CD4-positive, alpha-beta T cell (primary cell): ENCODE measurements around the gene STIP1. TPM values are rescaled to one million over a fixed set of nuclear protein-coding genes. Genes with fewer than 3 reads are reported as not detected.

ENCODE experiments used
- ATAC-seq: fragments of 200-7000 bp; cut with Tn5 transposase; one replicate; pipeline ENCODE4 v1.10.0; 2022; ENCODE audit warnings: mild to moderate bottlenecking; ENCODE audit not compliant: poor library complexity
- CTCF ChIA-PET: fragments of 350-600 bp; sonication (Branson Sonifier 250); formaldehyde crosslinking; loops from one replicate; lab custom pipeline; 2021; ENCODE audit warnings: antibody characterized with exemption, inconsistent platforms; lab: Charles Lee
- POLR2A ChIA-PET: fragments of 350-600 bp; sonication (Branson Sonifier 250); formaldehyde crosslinking; loops from one replicate; lab custom pipeline; 2021; ENCODE audit warnings: antibody characterized with exemption, inconsistent platforms; lab: Charles Lee
- DNase-seq, 14 experiments: peaks; one replicate each; pipeline ENCODE4 v3.0.0-alpha.2; 2013 to 2020; ENCODE audit warnings: mixed read lengths in 2 of 14
- H3K27ac ChIP-seq, 2 donors: one replicate each; pipeline versions ENCODE4 v1.5.1 to v1.7.0; 2013; ENCODE audit warnings: low read length in 2 of 2, low read depth in 1 of 2, mild to moderate bottlenecking in 1 of 2
- H3K27me3 ChIP-seq, 2 experiments: 1 replicate in 1 of 2; 2 replicates in 1 of 2; pipeline versions ENCODE4 v1.6.1 to v1.7.0; 2013; ENCODE audit warnings: low read length in 2 of 2, control low read depth in 1 of 2, mild to moderate bottlenecking in 1 of 2, moderate library complexity in 1 of 2; ENCODE audit not compliant: insufficient read depth in 2 of 2, control insufficient read depth in 1 of 2
- H3K36me3 ChIP-seq: one replicate; pipeline ENCODE4 v1.6.1; 2013; ENCODE audit warnings: low read length, control low read depth; ENCODE audit not compliant: insufficient read depth
- H3K4me1 ChIP-seq: one replicate; pipeline ENCODE4 v1.6.1; 2013; ENCODE audit warnings: low read length, control low read depth; ENCODE audit not compliant: insufficient read depth
- H3K4me3 ChIP-seq: one replicate; pipeline ENCODE4 v1.5.1; 2013; ENCODE audit warnings: mild to moderate bottlenecking, low read length, moderate library complexity
- H3K9me3 ChIP-seq, 2 experiments: 1 replicate in 1 of 2; 2 replicates in 1 of 2; pipeline versions ENCODE4 v1.6.1 to v1.7.0; 2013; ENCODE audit warnings: low read length in 2 of 2, mild to moderate bottlenecking in 2 of 2, control low read depth in 1 of 2, moderate library complexity in 1 of 2; ENCODE audit not compliant: control insufficient read depth in 1 of 2, insufficient read depth in 1 of 2
- H3K27ac Mint-ChIP-seq: one replicate; pipeline ENCODE4 v1.8.0; 2020; ENCODE audit warnings: mixed read lengths
- H3K27me3 Mint-ChIP-seq: one replicate; pipeline ENCODE4 v1.8.0; 2021; ENCODE audit warnings: mixed read lengths
- H3K36me3 Mint-ChIP-seq: one replicate; pipeline ENCODE4 v1.8.0; 2021; ENCODE audit warnings: low read depth, mixed read lengths
- H3K4me1 Mint-ChIP-seq: one replicate; pipeline ENCODE4 v1.8.0; 2021; ENCODE audit warnings: low read depth, mixed read lengths
- H3K4me3 Mint-ChIP-seq: one replicate; pipeline ENCODE4 v1.8.0; 2020; ENCODE audit warnings: mild to moderate bottlenecking, mixed read lengths
- H3K9me3 Mint-ChIP-seq: one replicate; pipeline ENCODE4 v1.8.0; 2020; ENCODE audit warnings: mixed read lengths
- CTCF ChIP-seq: fragments of 200-600 bp; IDR thresholded peaks from one replicate; pipeline ENCODE4 v1.8.0; 2022; ENCODE audit warnings: antibody characterized with exemption, mild to moderate bottlenecking
- intact Hi-C, 2 experiments: fragments of 100-400 bp; cut with DNase I in 1 of 2; cut with micrococcal nuclease in 1 of 2; formaldehyde crosslinking; loops; one replicate each; pipeline versions ENCODE4 v1.15.1 to v1.9.0; 2023 to 2025; cut with DNase I, micrococcal nuclease
- total RNA-seq, 174 experiments: library from RNA in 2 of 174; stranded (reverse) in 2 of 174; gene quantifications; one replicate each; pipeline ENCODE4 v1.2.3 and lab custom pipeline; 2021 to 2026

STIP1 gene
- total RNA-seq, 2 experiments from 2014 or later: 29.0 to 37.5 TPM

DNA sequence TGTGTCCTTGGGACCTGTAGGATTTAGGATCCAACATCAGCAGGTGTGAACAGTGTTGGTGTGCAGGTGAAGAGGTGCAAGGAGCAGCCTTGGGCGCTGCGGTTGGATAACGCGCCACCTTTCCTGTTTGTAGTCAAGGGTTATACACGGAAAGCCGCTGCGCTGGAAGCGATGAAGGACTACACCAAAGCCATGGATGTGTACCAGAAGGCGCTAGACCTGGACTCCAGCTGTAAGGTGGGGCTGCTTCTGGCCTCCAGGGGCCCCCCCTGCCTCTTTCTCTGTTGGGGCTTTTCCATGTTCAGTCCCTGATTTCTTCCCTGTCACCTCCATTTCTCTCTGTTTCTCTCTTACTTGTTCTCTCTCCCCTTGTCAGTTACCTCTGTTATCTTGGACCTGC, 17.0 kb downstream of the STIP1 start:
- intact Hi-C loops: loop anchor here in 1 of 2 experiments (5.0 kb wide), 1 partner anchor 449 kb away; no protein-coding TSS in a partner anchor
- Histone ChIP-seq H3K9me3 (no peaks in the 10 kb centered on the region), H3K27me3 (no peaks in the 10 kb centered on the region), H3K4me3 (no peak overlapping the region), H3K36me3 (peaks cover 53% of the 10 kb centered on the region), H3K27ac (no peak overlapping the region), H3K4me1 (peaks cover 34% of the 10 kb centered on the region)
- peaks cover 78% of the 10 kb centered on the region for H3K36me3 Mint-ChIP-seq
- no peaks in the 10 kb centered on the region for H3K9me3 Mint-ChIP-seq
- ATAC-seq (no peak), DNase-seq (no peak)
- ChIA-PET POLR2A (interaction anchor here (1.2 to 6.4 kb wide), 2 partner anchors 44 to 67 kb away, joined by 3 to 108 read pairs; partner anchors contain the start of gene PPP1R14B), CTCF (interaction anchor here (2.0 to 5.1 kb wide), 3 partner anchors 43 to 202 kb away, joined by 5 to 56 read pairs (median 15); partner anchors contain the start of genes PLCB3 and PPP1R14B)
- no peak overlapping the region for H3K27ac Mint-ChIP-seq
- TF ChIP-seq CTCF: no peak
- peaks cover 40% of the 10 kb centered on the region for H3K4me1 Mint-ChIP-seq
- H3K4me3 Mint-ChIP-seq: no peak overlapping the region
- H3K27me3 Mint-ChIP-seq: no peaks in the 10 kb centered on the region

DNA sequence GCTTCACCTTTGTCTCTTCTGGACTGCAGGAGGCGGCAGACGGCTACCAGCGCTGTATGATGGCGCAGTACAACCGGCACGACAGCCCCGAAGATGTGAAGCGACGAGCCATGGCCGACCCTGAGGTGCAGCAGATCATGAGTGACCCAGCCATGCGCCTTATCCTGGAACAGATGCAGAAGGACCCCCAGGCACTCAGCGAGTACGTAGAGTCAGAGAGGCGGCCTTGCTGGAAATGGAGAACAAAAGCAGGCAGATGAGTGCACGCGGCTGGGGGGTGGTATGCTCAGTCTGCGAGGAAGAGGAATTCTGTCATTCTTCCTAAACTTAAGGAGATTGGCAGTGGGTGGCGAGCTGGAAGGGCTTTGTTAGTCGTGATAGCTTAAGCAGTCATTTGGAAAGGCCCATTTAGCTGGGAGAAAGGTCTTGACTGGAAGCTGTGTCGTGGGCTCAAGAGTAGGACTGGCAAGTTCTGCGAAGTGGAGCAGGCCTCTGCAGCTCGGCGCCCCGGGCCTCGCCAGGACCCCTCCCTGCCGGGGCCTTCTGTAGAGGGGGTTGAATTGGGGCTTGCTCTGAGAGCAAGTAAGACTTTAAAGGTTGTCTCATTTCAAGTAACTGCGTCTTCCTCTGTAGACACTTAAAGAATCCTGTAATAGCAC, 17.6 kb downstream of the STIP1 start:
- peaks cover 40% of the 10 kb centered on the region for H3K4me1 ChIP-seq
- no peaks in the 10 kb centered on the region for H3K27me3 ChIP-seq
- no peak overlapping the region for H3K4me3 ChIP-seq
- Mint-ChIP-seq H3K27ac (no peak overlapping the region), H3K9me3 (no peaks in the 10 kb centered on the region), H3K4me1 (peaks cover 42% of the 10 kb centered on the region), H3K4me3 (peak overlapping the region; percentile 31), H3K36me3 (peaks cover 78% of the 10 kb centered on the region), H3K27me3 (no peaks in the 10 kb centered on the region)
- ATAC-seq (no peak), DNase-seq (no peak)
- no peak for TF ChIP-seq CTCF
- CTCF ChIA-PET: interaction anchor here (1.2 to 5.4 kb wide), 11 partner anchors 14 to 203 kb away, joined by 3 to 123 read pairs (median 9); partner anchors contain the start of genes CATSPERZ, ESRRA, FKBP2 and NUDT22
- H3K9me3 ChIP-seq: no peaks in the 10 kb centered on the region
- intact Hi-C loops: loop anchor here (1.0 to 5.0 kb wide), 6 partner anchors 17 to 449 kb away; partner anchors contain the start of genes STIP1 (in 2 of the 2) and PLCB3 (in 1 of the 2)
- H3K36me3 ChIP-seq: peaks cover 53% of the 10 kb centered on the region
- POLR2A ChIA-PET: interaction anchor here (1.2 to 7.1 kb wide), 5 partner anchors 21 to 81 kb away, joined by 3 to 116 read pairs (median 12); partner anchors contain the start of genes BAD, FKBP2, GPR137 and NUDT22
- H3K27ac ChIP-seq: no peak overlapping the region

- peaks cover 48% of the 10 kb centered on the region for H3K4me1 Mint-ChIP-seq
- intact Hi-C loops: loop anchor here (1.0 to 5.0 kb wide), 6 partner anchors 17 to 448 kb away; partner anchors contain the start of genes STIP1 (in 2 of the 2) and PLCB3 (in 1 of the 2)
- Histone ChIP-seq H3K27me3 (no peaks in the 10 kb centered on the region), H3K9me3 (no peaks in the 10 kb centered on the region), H3K4me1 (peaks cover 45% of the 10 kb centered on the region), H3K36me3 (peaks cover 53% of the 10 kb centered on the region), H3K4me3 (no peak overlapping the region), H3K27ac (no peak overlapping the region)
- no peak for ATAC-seq
- H3K4me3 Mint-ChIP-seq: no peak overlapping the region
- H3K27ac Mint-ChIP-seq: peak overlapping the region; percentile 78
- peak in 1 of 14 experiments; percentile 26 for DNase-seq
- H3K9me3 Mint-ChIP-seq: no peaks in the 10 kb centered on the region
- H3K27me3 Mint-ChIP-seq: no peaks in the 10 kb centered on the region
- POLR2A ChIA-PET: interaction anchor here (0.7 to 7.1 kb wide), 16 partner anchors 11 to 113 kb away, joined by 3 to 116 read pairs (median 20); partner anchors contain the start of genes BAD, CATSPERZ, DNAJC4 and ESRRA
- CTCF ChIA-PET: interaction anchor here (0.6 to 5.4 kb wide), 29 partner anchors 9 to 204 kb away, joined by 3 to 123 read pairs (median 5); partner anchors contain the start of genes BAD, CATSPERZ, ESRRA and FKBP2
- H3K36me3 Mint-ChIP-seq: peaks cover 80% of the 10 kb centered on the region
- TF ChIP-seq CTCF: no peak
Measured at GRCh38 chr11:64204080-64204440, 18.1 kb downstream of the STIP1 start.
